ENCODE results near the gene AP1S1.

Gene AP1S1

GRCh38 chr7:101159696-101160674 is 5.7 kb downstream of the AP1S1 start:
- DNase-seq: no peak

GRCh38 chr7:101160910-101161309 is 6.6 kb downstream of the AP1S1 start:
- no peak for DNase-seq

- DNase-seq: no peak
These were observed 7.6 kb downstream of the AP1S1 start for GRCh38 chr7:101161692-101162471.

GRCh38 chr7:101162551-101163278 is 8.4 kb downstream of the AP1S1 start:
- peak; percentile 58 for DNase-seq

GRCh38 chr7:101163279-101164070 is 9.2 kb downstream of the AP1S1 start:
- DNase-seq: peak; percentile 61

- no peak for DNase-seq
These were observed 10.0 kb downstream of the AP1S1 start for GRCh38 chr7:101164071-101164840.

GRCh38 chr7:101165075-101165957 is 11.0 kb downstream of the AP1S1 start, which contains the start of gene VGF:
Gene VGF, minus strand, starts transcription at chr7:101165569. Its CDS starts 726 bp downstream, at chr7:101164843.
- DNase-seq: peak; percentile 91

- no peak for DNase-seq
These were observed 11.8 kb downstream of the AP1S1 start for GRCh38 chr7:101165958-101166647.

GRCh38 chr7:101166648-101166908 is 12.3 kb downstream of the AP1S1 start:
- no peak for DNase-seq

- no peak for DNase-seq
These were observed 12.8 kb downstream of the AP1S1 start for GRCh38 chr7:101166909-101167644.

GRCh38 chr7:101167645-101168411 is 13.6 kb downstream of the AP1S1 start:
- DNase-seq: no peak

GRCh38 chr7:101168412-101169049 is 14.3 kb downstream of the AP1S1 start:
- DNase-seq: no peak

- DNase-seq: no peak
These were observed 15.0 kb downstream of the AP1S1 start for GRCh38 chr7:101169110-101169837.

- peak; percentile 35 for DNase-seq
These were observed 15.7 kb downstream of the AP1S1 start for GRCh38 chr7:101169838-101170551.

GRCh38 chr7:101170617-101171441 is 16.6 kb downstream of the AP1S1 start:
- no peak for DNase-seq
